NCI-H2081 (cell line): ENCODE data around the gene TTC7B.
A peak's percentile ranks its signal among the peaks of the same experiment; 100 is the strongest.
"Not testable (repeated sequence)": the region's sequence is repeated elsewhere in the genome, so short reads cannot be mapped to it uniquely, and the experiment has no call there.

ENCODE experiments used
- DNase-seq, 2 experiments: peaks; one replicate each; lab custom pipeline; 2025; lab: John Stamatoyannopoulos, UW

Gene TTC7B, protein sequence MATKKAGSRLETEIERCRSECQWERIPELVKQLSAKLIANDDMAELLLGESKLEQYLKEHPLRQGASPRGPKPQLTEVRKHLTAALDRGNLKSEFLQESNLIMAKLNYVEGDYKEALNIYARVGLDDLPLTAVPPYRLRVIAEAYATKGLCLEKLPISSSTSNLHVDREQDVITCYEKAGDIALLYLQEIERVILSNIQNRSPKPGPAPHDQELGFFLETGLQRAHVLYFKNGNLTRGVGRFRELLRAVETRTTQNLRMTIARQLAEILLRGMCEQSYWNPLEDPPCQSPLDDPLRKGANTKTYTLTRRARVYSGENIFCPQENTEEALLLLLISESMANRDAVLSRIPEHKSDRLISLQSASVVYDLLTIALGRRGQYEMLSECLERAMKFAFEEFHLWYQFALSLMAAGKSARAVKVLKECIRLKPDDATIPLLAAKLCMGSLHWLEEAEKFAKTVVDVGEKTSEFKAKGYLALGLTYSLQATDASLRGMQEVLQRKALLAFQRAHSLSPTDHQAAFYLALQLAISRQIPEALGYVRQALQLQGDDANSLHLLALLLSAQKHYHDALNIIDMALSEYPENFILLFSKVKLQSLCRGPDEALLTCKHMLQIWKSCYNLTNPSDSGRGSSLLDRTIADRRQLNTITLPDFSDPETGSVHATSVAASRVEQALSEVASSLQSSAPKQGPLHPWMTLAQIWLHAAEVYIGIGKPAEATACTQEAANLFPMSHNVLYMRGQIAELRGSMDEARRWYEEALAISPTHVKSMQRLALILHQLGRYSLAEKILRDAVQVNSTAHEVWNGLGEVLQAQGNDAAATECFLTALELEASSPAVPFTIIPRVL

DNA sequence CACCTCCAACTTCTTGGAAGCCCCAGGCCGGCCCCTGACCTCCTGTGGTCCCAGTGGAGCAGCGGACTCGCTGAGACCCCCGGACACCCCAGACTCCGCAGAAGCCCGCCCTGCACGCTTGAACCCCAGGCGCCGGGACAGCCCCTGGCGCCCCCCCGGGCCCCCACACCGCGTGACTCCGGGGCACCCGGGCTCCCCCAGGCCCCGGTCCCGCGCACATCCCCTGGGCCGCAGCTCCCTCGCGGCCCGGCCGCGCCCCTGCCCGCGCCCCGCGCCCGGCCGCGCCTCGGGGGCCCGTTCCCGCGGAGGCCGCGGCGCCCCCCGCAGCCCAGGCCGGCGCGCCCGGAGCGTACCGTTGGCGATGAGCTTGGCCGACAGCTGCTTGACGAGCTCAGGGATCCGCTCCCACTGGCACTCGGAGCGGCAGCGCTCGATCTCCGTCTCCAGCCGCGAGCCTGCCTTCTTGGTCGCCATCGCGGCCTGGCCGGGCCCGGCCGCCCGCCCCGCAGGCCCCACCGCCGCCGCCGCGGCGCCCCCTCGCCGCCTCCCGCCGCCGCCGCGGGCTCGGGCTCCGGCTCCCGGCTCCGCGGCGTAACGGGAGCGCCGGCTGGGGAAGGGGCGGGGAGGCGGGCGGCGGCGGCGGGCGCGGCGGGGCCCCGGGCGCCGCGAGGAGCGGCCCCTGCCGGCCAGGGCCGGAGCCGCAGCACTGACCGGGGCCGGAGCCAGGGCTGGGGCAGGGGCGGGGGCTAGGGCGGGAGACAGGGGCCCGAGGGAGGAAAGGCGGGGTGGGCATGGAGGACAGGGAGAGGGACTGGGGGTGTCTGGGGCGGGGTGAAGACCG is at the start of gene TTC7B:
TSS of gene TTC7B (minus strand) at position 609 of the 841 bp plus-strand sequence. CDS start at position 474, 135 bp downstream.
- peak; percentile 49 to 53 for DNase-seq

DNA sequence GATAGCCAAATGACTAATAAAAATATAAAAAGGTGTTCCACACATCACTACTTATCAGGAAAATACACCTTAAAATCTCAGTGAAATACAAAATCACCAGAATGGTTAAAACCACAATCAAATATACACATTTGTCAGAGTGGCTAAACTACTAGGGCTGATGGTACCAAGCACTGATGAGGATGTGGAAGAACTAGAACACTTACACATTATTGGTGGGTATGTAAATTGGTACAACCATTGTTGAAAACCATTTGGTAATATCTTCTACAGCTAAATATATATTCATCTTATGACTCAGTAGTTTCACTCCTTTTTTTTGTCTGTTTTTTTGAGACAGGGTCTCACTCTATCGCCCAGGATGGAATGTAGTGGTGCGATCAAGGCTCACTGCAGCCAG is 48.5 kb upstream of the TTC7B start:
- no peak for DNase-seq

DNA sequence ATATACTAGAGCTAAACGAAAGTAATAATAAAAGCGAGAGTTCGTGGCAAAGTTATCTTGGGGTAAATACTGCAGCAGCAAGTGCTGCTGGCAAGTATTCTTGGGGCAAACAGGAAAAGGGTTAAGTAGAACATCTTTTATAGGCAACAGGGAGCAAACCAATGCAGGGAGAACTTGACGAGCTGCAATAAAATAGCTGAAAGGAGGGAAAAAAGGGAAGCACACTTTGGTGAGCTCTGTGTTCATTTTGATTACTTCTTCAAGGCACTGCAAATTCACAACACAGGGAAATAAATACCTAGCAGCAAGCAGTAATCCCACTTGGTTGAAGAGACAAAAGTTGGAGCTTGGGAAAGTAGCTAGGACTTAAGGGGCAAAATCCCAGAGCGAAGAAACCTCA is 42.3 kb upstream of the TTC7B start:
- no peak for DNase-seq

DNA sequence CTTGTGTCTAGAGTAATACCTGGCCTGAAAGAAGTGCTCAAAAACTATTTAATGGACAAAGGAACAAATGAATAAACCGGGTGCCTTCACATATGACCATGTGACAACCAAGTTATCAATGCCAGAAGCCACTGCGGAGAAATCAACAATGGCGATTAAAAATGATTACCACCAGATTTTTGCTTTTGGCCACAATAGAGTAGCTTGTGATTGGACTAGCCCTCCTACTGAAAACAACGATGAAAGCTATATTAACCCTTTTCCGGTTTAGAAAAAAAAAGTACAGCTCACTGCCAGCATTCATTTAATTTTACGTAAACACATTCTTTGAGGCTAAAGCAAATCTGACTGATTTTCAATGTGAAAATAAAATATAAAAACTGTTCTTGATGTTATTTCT is 41.6 kb upstream of the TTC7B start:
- DNase-seq, result no peak

DNA sequence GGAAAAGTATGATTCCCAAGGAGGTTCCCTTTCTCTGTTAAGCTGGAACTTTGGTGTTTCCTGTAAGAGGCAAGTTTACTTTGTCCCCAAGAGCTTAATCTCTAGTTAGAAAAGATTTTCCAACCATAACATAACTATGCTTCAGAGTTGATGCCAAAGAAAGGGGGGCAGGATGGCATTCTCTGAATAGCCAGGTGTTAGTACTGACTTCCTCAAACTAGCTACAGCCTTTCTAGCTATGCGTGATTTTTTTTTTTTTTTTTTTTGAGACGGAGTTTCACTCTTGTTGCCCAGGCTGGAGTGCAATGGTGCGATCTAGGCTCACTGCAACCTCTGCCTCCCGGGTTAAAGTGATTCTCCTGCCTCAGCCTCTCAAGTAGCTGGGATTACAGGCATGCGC is 39.9 kb upstream of the TTC7B start:
- DNase-seq, result not testable (repeated sequence)

DNA sequence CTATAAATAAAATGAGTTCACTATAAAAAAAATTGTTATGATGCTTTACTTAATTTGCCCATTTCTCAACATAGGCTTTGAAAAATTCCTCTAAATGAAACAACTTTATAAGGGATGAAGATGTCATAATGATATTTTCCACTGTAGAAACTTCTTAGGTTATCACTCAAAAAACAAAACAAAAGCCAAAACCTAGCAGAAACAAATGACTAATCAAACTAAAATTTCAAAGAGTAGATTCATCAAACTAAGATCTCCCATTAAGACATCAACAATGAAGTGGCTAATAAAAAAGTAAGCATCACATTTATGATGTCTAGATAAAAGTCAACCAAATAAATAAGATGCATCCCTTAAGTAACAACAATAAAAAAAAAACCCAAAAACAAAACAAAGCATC is 36.9 kb upstream of the TTC7B start:
- DNase-seq, result no peak

DNA sequence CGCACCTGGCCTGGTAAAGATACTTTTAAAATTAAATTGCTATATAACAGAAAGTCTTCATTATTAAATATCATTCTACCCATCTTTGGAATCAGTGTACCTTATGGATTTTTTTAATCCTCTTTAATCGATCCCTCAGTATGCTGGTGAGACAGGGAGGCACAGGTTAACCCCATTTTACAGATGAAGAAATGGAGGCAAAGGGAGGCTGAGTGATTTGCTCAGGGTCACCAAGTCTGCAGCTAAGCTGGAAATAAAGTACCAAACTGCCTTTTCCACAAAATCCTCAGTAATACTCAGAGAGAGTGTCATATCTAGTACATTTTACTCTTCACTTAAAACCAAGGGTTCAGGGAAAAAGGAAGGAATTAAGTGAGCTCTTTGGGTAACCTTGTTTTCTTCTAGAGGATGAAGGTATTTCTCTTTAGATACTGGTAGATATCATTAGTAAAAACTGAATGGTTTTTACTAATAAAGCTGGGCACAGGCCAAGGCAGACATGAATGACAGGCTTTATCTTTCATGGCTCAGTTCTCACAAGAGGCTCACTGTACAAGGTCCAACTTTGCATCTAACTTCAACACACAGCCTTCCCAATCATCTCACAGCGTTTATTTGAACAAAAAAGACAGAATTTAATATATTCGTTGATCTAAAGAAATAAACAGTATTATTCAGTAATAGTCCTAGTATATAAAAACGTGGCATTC is 35.3 kb upstream of the TTC7B start:
- DNase-seq, result no peak

DNA sequence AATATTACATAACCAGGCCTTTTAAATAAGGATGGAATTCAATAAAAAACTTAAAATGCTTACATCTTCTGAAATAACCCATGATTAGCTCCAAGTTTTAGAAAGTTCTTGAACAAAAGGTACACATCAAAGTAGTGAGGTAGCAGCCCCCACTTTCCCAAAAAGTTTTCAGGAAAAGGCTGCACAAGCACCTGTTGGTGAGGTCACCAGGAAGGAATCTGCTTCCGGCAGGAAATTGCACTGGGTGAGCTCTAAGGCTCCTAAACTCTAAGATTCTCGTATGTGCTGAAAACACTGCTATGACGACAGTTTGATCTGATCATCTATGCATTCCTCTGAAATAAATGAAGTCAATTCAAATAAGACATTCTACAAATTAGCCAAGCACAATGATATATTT is 34.3 kb upstream of the TTC7B start:
- no peak for DNase-seq

DNA sequence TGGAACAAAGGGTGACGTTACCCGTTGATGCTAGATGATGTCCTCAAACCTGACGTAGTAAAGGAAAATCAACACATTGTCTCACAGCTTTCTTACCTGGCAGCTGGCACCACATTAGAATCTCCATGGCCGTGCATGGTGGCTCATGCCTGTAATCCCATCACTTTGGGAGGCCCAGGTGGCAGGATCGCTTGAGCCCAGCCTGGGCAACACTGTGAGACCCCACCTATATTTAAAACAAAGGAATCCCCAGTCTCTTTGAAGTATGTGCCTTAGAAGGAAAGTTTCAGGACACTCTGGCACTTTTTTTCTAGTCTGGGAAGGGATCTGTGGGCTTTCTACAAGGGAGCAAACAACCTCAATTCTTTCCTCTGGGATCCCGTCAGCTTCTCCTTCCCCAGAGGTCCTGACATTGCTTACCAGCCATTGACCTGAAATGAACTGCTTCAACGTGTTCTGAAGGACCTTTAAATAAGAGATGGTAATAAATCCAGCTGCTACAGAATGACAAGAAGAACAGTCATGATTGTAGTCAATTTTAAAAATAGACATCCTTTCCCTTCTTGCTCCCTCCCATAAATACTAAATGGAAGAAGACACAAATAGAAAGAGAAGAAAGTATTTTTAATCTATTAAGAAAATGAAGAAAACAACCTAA is 33.7 kb upstream of the TTC7B start:
- no peak for DNase-seq

DNA sequence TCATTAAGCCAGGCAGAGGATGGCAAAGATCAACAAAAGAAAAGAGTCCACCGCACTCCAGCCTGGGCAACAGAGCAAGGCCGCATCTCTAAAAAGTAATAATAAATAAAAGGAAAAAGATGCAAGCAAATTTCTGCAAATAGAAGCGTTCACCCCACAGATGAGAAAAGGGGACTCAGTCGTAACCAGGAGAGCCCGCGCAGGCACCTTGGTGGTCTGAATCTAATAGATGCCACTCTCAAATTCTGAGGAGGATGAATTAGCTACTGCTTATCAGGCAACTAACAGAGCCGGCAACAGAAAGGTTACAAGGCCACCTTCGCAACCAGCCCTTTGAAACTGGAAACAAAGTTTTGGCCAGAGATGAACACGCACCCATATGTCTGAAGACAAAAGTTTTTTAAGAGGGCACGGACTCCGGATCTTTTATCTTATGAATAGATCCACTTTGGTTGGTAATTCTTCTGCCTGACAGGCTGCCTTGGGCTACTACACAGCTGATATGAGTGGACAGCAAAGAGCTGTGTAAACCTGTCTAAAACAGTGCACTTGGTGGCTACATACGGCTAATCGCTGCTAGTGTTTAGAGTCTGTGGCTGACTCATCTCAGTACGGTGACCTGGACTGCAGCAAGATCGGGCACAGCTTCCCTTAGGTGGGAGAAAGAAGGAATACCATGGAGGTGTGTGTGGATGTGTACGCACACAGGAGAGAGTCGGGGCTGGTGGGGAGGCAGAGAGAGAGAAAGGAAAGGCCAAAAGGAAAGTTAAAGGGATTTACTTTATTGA is 32.9 kb upstream of the TTC7B start:
- no peak for DNase-seq

DNA sequence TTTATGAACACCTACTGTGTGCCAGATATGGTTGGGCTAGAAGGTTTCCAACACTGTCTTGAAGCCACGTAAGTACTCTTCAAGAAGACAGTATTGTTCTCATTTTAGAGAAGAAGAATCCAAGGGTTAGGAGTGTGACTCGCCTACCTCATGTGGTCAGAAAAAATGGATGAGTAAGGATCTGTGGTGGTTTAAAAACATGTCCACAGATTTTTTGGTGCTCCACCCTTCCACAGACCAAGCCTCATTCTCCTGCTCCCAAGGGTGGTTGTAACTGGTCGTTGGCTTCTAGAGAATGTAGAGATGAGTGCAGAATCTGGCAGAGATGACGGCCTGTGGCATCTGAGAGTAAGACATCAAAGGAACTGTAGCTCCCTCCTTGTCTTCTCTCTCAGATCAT is 30.3 kb upstream of the TTC7B start:
- no peak for DNase-seq

DNA sequence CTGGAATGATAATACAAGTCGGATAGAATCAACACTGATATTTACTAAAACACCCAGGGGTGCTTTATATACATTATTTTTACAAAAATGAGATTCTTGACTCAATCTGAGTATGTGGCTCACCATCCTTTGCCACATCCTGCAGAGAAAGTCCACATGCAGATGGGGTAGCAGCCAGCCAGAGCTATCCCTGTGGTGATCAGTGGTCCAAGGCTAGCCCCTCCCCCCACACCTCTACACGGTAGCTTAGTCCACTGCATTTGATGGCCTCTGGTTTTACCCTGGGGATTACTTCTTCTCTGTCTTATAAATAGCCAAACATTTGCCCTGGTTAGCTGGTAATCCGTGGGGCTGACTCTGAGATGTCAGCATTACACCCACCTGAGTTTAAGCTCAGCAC is 28.1 kb upstream of the TTC7B start:
- DNase-seq, result no peak

DNA sequence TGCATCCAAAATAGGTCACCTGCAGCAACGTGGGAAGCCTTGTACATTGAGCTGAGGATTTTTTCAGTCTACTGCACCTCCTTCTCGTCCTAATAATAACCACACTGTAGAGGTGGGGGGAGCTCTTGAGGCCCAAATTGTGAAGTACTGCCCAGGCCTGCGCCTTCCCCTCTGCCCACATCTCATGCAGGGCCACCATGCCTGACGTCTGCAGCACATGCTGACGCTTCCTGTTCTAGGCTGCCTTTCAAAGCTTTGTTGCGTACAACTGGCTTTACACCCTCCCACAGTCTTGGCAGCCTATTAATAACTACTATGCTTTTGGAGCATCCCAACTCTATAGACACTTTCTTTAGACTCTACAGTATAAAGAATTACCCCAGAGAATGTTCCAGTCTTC is 26.5 kb upstream of the TTC7B start:
- DNase-seq, result no peak

DNA sequence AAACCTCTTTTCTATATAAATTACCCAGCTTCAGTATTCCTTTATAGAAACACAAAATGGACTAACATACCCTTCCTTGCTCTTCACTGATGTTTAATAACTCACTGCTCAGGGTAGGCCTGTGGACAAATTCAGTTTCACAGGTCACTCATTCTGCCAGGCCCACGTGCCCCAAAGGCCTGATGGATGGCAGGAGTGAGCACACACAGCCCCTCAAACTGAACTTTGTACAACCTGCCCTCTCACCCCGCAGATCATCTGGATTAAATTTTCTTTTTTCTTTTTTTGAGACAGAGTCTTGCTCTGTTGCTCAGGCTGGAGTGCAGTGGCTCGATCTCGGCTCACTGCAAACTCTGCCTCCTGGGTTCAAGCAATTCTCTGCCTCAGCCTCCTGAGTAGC is 24.4 kb upstream of the TTC7B start:
- not testable (repeated sequence) for DNase-seq

DNA sequence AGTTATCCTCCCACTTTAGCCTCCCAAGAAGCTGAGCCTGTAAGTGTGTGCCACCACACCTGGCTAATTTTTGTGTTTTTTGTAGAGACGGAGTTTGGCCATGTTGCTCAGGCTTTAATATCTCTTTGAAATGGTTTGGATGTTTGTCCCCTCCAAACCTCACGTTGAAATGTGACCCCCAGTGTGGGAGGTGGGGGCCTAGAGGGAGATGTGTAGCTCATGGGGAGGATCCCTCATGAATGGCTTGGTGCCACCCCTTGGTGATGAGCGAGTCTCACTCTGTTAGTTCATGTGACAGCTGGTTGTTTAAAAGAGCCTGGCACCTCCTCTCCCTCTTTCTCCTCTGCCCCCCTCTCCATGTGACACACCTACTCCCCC is 23.6 kb upstream of the TTC7B start:
- no peak for DNase-seq

DNA sequence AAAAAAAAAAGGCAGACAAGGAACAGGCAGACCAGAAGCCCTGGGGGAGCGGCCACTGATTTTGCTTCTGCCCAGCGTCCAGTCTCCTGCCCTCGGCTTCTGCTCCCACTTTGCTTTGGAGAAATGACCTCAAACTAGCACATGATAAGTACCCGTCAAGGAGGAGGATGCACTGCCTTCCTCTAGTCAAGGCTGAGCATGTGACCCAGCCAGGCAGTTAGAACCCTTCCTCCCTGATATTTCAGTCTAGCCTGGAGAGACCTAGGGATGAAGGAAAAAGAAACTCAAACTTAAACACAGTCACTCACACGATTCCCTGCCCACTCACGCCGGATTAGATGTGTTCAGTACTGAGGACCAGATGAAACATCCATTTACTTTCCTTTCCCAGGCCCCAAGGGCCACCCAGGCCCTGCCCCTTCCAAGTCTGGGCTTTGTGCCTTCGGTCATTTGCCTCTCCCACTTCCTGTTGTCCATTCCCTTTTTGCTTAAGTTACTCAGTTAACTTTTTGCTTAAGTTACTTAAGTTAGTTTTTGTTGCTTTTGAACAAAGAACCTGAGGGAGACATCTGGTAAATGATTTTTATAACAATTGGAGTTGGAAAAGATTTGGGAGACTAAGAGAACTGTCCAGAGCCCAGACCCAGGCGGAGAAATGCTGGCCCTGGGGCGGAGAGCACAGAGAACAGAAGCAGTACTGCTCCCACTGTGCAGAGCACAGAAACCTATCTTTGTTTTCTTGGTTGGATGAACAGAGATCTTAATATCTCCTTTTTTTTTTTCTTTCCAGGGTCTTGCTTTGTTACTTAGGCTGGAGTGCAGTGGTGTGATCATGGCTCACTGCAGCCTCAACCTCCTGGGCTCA is 23.0 kb upstream of the TTC7B start:
- DNase-seq, result no peak

DNA sequence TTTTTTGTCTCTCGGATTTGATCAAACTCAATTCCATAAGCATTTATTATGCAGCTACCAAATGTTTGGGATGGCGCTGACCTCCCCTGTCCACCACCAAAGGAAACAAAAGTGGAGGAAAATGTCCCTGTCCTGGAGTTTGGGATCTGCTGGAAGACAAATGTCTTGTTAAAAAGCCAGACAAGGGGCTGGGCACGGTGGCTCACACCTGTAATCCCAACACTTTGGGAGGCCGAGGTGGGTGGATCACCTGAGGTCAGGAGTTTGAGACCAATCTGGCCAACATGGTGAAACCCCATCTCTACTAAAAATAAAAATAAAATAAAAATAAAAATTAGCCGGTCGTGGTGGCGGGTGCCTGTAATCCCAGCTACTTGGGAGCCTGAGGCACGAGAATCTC is 22.3 kb upstream of the TTC7B start:
- DNase-seq, result not testable (repeated sequence)

DNA sequence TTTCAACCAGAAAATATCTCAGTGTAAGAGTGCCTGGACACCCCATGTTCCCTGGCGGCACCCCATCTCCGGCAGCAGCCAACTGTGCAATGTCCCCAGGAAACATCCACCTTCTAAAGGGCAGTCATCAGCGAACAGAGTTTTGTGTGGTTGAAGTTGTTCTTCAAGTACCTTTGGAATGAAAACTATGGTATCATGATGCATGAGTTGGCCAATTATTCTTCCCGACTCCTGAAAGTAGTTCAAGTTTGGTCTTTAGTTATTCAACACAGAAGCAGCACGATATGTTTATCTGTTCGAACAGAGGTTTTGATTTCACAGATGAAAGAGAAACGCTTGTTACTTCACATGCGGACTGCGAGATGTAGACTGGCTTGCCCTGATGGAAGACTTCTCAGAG is 21.1 kb upstream of the TTC7B start:
- no peak for DNase-seq

DNA sequence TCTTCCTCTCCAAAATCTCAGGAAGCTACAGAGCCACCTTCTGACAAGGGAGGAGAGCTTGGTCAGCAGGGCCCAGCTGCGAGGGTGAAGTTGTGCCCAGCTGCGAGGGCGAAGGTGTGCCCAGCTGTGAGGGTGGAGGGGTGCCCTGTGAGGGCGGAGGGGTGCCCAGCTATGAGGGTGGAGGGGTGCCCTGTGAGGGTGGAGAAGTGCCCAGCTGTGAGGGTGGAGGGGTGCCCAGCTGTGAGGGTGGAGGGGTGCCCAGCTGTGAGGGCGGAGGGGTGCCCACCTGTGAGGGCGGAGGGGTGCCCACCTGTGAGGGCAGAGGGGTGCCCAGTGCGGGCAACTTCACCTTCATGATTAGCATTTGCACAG is 20.4 kb upstream of the TTC7B start:
- no peak for DNase-seq

DNA sequence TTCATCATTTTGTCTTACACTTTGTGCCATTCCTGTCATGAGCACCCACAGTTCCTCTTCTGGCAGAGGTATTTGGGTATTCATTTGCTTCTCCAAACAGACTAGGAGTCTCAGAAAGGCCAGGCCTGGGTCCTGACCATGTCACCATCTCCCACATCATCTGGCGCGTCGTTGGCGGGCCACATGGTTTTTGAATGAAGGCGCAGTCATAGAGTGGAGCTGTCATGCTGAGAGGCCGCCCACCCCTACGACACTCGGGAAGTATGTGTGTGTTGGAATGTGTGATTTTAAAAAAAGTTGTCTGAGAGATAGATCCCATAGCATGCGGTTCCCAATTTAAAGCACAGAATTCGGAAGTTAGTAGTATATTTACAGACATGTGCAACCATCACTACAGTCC is 15.6 kb upstream of the TTC7B start:
- no peak for DNase-seq
